ENCODE data around the gene NRIP2. TPM values are rescaled to one million over a fixed set of nuclear protein-coding genes. Genes with fewer than 3 reads are reported as not detected.

The NRIP2 gene
- total and polyA plus RNA-seq, 10 of the 15 experiments (the other 5 are each of a cell fraction or from before 2014, with no cell fraction given), result 0.04 to 0.83 (median 0.42) TPM; not detected in 7

DNA sequence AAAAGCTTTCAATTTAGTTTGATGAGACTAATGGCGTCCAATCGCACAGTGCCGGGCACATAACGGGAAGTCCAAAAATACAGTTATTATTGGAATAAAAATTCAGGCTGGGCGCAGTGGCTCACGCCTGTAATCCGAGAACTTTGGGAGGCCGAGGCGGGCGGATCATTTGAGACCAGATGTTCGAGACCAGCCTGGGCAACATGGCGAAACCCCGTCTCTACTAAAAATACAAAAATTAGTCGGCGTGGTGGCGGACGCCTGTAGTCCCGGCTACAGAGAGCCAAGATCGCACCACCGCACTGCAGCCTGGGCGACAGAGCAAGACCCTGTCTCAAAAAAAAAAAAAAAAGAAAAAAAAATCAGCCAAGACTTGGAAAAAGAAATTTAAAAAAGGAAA, 41.3 kb downstream of the NRIP2 start:
- Histone ChIP-seq H3K36me3 (ENCODE audit: control insufficient read depth in 2 of 2, insufficient read depth in 2 of 2, low read length in 1 of 2) (peaks cover 3 to 6% of the 10 kb centered on the region in 2 experiments; a peak in 3 of 4 replicates), H3K79me2 (ENCODE audit: control insufficient read depth, insufficient read depth, low read length) (peaks cover 25% of the 10 kb centered on the region), H4K20me1 (ENCODE audit: control insufficient read depth, insufficient read depth) (no peaks in the 10 kb centered on the region; the same call in none of the 2 replicates), H3K4me2 (ENCODE audit: control insufficient read depth, insufficient read depth) (no peak overlapping the region), H2AFZ (ENCODE audit: control insufficient read depth, low read depth, low read length) (no peak overlapping the region), H3K27me3 (replicated peaks in 1 of 2; ENCODE audit: control insufficient read depth in 2 of 2, insufficient read depth in 2 of 2, low read length in 1 of 2) (peaks cover 0 to 3% of the 10 kb centered on the region in 2 experiments; a peak in 1 of 4 replicates), H3K27ac (ENCODE audit: control insufficient read depth, insufficient read depth) (no peak overlapping the region), H3K9me3 (replicated peaks; ENCODE audit: control insufficient read depth, insufficient read depth, low read length) (no peaks in the 10 kb centered on the region), H3K4me1 (ENCODE audit: control insufficient read depth, insufficient read depth, low read length) (no peaks in the 10 kb centered on the region; the same call in 1 of the 2 replicates), H3K9ac (ENCODE audit: control insufficient read depth, insufficient read depth, low read length) (no peak overlapping the region), H3K4me3 (no peak overlapping the region)
- BruUV-seq (replicated peaks), result no TSS peak
- POLR2A ChIA-PET, result no interaction called here
- 91% methylated on average over 13 of the region's 21 CpGs for WGBS (ENCODE audit: insufficient coverage, insufficient replicate concordance, low lambda C conversion rate, missing lambda C conversion rate)
- FAIRE-seq, result no peak
- ATAC-seq, result no peak
- SMC1A ChIA-PET (ENCODE audit: uncharacterized antibody, unreplicated experiment), result no interaction called here
- CTCF ChIA-PET, result no interaction called here
- no peak for TF ChIP-seq IKZF1 (conservative IDR thresholded peaks at IDR 0.05)
- TF ChIP-seq RUNX3 (IDR thresholded peaks at IDR 0.05; ENCODE audit: low read length), result no peak
- intact Hi-C loops (cut with micrococcal nuclease; ENCODE audit: unreplicated experiment) (no loop called here), in situ Hi-C loops (cut with MboI) (no loop called here)
- RAD21 ChIA-PET (ENCODE audit: unreplicated experiment), result no interaction called here
- no peak for DNase-seq (ENCODE audit: low read depth, low spot score)

DNA sequence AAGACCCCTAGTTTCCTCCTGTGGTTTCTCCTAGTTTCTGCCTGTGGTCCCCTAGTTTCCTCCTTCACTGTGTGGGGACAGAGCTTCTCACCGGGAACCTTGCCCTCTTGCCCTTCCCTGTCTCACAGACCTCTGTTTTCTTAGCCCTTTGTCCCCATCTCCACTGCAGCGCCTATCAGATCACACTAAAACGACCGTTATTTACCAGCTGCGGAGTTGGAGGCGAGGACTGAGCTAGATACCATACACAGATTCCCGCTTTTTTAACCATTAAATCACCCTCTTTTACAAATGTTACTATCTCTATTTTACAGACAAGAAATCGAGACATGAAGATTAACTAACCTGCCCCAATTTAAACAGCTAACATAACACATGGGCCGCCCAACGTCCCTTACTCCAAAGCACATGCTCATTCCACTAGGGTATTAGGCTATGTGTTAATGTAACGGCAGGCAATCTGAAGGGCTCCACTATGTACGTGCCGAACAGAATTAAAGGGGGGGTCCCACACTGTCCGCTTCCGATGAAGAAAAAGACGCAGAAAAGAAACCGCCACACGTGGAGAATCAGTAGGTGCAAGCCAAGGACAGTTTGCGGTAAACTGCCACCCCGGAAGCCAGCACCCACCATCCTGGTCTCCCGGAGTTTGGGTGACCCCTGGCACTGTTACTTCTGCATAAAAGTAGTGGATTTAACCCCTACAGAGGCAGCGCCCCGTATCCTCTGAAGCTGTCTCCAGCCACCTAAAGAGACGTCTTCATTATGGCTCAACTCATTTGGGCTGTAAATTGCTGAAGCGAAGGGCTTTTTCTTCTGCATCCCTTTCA, 41.9 kb downstream of the NRIP2 start:
- Histone ChIP-seq H3K36me3 (ENCODE audit: control insufficient read depth in 2 of 2, insufficient read depth in 2 of 2, low read length in 1 of 2) (peaks cover 2 to 3% of the 10 kb centered on the region in 2 experiments; a peak in 2 of 4 replicates), H2AFZ (ENCODE audit: control insufficient read depth, low read depth, low read length) (no peak overlapping the region), H3K9me3 (replicated peaks; ENCODE audit: control insufficient read depth, insufficient read depth, low read length) (no peaks in the 10 kb centered on the region), H3K4me1 (ENCODE audit: control insufficient read depth, insufficient read depth, low read length) (no peaks in the 10 kb centered on the region; the same call in 1 of the 2 replicates), H3K79me2 (ENCODE audit: control insufficient read depth, insufficient read depth, low read length) (peaks cover 22% of the 10 kb centered on the region), H3K27ac (ENCODE audit: control insufficient read depth, insufficient read depth) (no peak overlapping the region), H3K4me2 (ENCODE audit: control insufficient read depth, insufficient read depth) (no peak overlapping the region), H3K9ac (ENCODE audit: control insufficient read depth, insufficient read depth, low read length) (no peak overlapping the region), H3K27me3 (replicated peaks in 1 of 2; ENCODE audit: control insufficient read depth in 2 of 2, insufficient read depth in 2 of 2, low read length in 1 of 2) (peaks cover 0 to 3% of the 10 kb centered on the region in 2 experiments; a peak in 1 of 4 replicates), H4K20me1 (ENCODE audit: control insufficient read depth, insufficient read depth) (no peaks in the 10 kb centered on the region; the same call in none of the 2 replicates), H3K4me3 (no peak overlapping the region)
- RAD21 ChIA-PET (ENCODE audit: unreplicated experiment), result no interaction called here
- POLR2A ChIA-PET, result no interaction called here
- WGBS (ENCODE audit: insufficient coverage, insufficient replicate concordance, low lambda C conversion rate, missing lambda C conversion rate), result 72% methylated on average over 25 of the region's 25 CpGs
- intact Hi-C loops (cut with micrococcal nuclease; ENCODE audit: unreplicated experiment) (no loop called here), in situ Hi-C loops (cut with MboI) (no loop called here)
- SMC1A ChIA-PET (ENCODE audit: uncharacterized antibody, unreplicated experiment), result no interaction called here
- no TSS peak for BruUV-seq (replicated peaks)
- FAIRE-seq (no peak), DNase-seq (ENCODE audit: low read depth, low spot score) (no peak), ATAC-seq (no peak)
- CTCF ChIA-PET, result interaction anchor here (0.9 kb wide), 1 partner anchor 10 kb away, joined by 3 read pairs; no protein-coding TSS in a partner anchor
- TF ChIP-seq ESRRA (IDR thresholded peaks at IDR 0.05; ENCODE audit: low read length) (no peak), LARP7 (IDR thresholded peaks at IDR 0.05) (no peak), RUNX3 (IDR thresholded peaks at IDR 0.05; ENCODE audit: low read length) (no peak)
- TF ChIP-seq, protein P1, sequence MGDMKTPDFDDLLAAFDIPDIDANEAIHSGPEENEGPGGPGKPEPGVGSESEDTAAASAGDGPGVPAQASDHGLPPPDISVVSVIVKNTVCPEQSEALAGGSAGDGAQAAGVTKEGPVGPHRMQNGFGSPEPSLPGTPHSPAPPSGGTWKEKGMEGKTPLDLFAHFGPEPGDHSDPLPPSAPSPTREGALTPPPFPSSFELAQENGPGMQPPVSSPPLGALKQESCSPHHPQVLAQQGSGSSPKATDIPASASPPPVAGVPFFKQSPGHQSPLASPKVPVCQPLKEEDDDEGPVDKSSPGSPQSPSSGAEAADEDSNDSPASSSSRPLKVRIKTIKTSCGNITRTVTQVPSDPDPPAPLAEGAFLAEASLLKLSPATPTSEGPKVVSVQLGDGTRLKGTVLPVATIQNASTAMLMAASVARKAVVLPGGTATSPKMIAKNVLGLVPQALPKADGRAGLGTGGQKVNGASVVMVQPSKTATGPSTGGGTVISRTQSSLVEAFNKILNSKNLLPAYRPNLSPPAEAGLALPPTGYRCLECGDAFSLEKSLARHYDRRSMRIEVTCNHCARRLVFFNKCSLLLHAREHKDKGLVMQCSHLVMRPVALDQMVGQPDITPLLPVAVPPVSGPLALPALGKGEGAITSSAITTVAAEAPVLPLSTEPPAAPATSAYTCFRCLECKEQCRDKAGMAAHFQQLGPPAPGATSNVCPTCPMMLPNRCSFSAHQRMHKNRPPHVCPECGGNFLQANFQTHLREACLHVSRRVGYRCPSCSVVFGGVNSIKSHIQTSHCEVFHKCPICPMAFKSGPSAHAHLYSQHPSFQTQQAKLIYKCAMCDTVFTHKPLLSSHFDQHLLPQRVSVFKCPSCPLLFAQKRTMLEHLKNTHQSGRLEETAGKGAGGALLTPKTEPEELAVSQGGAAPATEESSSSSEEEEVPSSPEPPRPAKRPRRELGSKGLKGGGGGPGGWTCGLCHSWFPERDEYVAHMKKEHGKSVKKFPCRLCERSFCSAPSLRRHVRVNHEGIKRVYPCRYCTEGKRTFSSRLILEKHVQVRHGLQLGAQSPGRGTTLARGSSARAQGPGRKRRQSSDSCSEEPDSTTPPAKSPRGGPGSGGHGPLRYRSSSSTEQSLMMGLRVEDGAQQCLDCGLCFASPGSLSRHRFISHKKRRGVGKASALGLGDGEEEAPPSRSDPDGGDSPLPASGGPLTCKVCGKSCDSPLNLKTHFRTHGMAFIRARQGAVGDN (IDR thresholded peaks at IDR 0.05), result no peak
- TF ChIP-seq, protein P2, sequence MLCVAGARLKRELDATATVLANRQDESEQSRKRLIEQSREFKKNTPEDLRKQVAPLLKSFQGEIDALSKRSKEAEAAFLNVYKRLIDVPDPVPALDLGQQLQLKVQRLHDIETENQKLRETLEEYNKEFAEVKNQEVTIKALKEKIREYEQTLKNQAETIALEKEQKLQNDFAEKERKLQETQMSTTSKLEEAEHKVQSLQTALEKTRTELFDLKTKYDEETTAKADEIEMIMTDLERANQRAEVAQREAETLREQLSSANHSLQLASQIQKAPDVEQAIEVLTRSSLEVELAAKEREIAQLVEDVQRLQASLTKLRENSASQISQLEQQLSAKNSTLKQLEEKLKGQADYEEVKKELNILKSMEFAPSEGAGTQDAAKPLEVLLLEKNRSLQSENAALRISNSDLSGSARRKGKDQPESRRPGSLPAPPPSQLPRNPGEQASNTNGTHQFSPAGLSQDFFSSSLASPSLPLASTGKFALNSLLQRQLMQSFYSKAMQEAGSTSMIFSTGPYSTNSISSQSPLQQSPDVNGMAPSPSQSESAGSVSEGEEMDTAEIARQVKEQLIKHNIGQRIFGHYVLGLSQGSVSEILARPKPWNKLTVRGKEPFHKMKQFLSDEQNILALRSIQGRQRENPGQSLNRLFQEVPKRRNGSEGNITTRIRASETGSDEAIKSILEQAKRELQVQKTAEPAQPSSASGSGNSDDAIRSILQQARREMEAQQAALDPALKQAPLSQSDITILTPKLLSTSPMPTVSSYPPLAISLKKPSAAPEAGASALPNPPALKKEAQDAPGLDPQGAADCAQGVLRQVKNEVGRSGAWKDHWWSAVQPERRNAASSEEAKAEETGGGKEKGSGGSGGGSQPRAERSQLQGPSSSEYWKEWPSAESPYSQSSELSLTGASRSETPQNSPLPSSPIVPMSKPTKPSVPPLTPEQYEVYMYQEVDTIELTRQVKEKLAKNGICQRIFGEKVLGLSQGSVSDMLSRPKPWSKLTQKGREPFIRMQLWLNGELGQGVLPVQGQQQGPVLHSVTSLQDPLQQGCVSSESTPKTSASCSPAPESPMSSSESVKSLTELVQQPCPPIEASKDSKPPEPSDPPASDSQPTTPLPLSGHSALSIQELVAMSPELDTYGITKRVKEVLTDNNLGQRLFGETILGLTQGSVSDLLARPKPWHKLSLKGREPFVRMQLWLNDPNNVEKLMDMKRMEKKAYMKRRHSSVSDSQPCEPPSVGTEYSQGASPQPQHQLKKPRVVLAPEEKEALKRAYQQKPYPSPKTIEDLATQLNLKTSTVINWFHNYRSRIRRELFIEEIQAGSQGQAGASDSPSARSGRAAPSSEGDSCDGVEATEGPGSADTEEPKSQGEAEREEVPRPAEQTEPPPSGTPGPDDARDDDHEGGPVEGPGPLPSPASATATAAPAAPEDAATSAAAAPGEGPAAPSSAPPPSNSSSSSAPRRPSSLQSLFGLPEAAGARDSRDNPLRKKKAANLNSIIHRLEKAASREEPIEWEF (IDR thresholded peaks at IDR 0.05; ENCODE audit: insufficient replicate concordance, low read depth, low read length), result no peak
